ENCODE measurements around the gene ZDHHC11.

DNA sequence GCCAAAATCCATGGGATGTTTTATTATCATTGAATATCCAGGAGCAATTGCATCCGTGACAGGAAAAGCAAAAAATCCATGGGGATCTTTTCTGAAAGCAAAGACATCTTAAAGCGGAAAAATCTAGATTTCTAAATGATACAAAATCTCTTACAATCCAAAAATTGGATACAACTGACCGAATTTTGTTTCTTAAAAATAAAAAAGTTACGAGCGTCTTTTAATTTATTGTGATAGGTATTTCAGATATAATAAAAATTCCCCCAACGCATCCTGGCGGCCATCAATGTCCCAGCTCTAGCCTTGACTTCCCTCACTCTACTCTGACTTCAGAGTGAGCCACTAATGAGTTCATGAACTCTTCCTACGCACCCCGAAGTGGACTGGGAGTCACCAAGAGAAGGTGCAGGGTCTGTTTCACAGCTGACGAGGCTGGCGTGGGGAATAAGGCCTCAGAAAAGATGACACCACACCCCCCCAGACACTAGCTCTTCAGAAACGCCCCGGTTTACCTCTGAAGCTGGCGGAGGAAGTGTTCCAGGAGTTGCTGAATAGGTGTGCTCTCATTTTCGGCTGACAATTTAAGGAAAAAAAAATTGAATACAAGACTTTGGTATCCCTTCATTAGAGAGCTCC, 38.4 kb upstream of the ZDHHC11 start:
- TF ChIP-seq, protein P1, sequence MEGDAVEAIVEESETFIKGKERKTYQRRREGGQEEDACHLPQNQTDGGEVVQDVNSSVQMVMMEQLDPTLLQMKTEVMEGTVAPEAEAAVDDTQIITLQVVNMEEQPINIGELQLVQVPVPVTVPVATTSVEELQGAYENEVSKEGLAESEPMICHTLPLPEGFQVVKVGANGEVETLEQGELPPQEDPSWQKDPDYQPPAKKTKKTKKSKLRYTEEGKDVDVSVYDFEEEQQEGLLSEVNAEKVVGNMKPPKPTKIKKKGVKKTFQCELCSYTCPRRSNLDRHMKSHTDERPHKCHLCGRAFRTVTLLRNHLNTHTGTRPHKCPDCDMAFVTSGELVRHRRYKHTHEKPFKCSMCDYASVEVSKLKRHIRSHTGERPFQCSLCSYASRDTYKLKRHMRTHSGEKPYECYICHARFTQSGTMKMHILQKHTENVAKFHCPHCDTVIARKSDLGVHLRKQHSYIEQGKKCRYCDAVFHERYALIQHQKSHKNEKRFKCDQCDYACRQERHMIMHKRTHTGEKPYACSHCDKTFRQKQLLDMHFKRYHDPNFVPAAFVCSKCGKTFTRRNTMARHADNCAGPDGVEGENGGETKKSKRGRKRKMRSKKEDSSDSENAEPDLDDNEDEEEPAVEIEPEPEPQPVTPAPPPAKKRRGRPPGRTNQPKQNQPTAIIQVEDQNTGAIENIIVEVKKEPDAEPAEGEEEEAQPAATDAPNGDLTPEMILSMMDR (IDR thresholded peaks at IDR 0.05): no peak
- no peak for TF ChIP-seq POLR2A (IDR thresholded peaks at IDR 0.05)
